SH-SY5Y (cell line): Measurements from ENCODE around the gene AADACL4.

Source experiments
- GATA2 ChIP-seq: IDR thresholded peaks from 2 replicates; pipeline ENCODE4 v1.6.1; 2011; ENCODE audit warnings: mild to moderate bottlenecking, low read depth, low read length
- GATA3 ChIP-seq: IDR thresholded peaks from 2 replicates; pipeline ENCODE4 v1.6.1; 2011; ENCODE audit warnings: low read depth, mild to moderate bottlenecking, low read length, moderate library complexity

GRCh38 chr1:12674358-12674757, 30.5 kb downstream of the AADACL4 start:
- TF ChIP-seq GATA2: no peak
- no peak for TF ChIP-seq GATA3
